Right atrium auricular region (tissue), 2 donors: Measurements from ENCODE around the gene ADAMTS4. TPM values are rescaled to one million over a fixed set of nuclear protein-coding genes. Genes with fewer than 3 reads are reported as not detected.
A peak's percentile ranks its signal among the peaks of the same experiment; 100 is the strongest.

Experiments used
- DNase-seq: peaks from one replicate; pipeline ENCODE4 v3.0.0-alpha.2; 2019; ENCODE audit warnings: low spot score
- H3K27ac ChIP-seq, 2 donors: fragments of 200-600 bp; sonication (generic); 1 replicate in 1 of 2; 2 replicates in 1 of 2; pipeline ENCODE4 v1.5.1; 2016 to 2019
- H3K27me3 ChIP-seq, 2 donors: fragments of 200-600 bp; sonication (generic); one replicate each; pipeline versions ENCODE4 v1.5.1 to v1.6.0; 2017 to 2019
- H3K36me3 ChIP-seq: fragments of 200-600 bp; sonication (generic); one replicate; pipeline ENCODE4 v1.5.1; 2016
- H3K4me1 ChIP-seq, 2 donors: fragments of 200-600 bp; sonication (generic); one replicate each; pipeline versions ENCODE4 v1.5.1 to v1.6.0; 2017 to 2019
- H3K4me3 ChIP-seq, 2 donors: fragments of 200-600 bp; sonication (generic); 1 replicate in 1 of 2; 2 replicates in 1 of 2; pipeline ENCODE4 v1.5.1; 2017 to 2019; ENCODE audit warnings: mild to moderate bottlenecking in 1 of 2, moderate library complexity in 1 of 2
- H3K9me3 ChIP-seq, 2 donors: fragments of 200-600 bp; sonication (generic); one replicate each; pipeline ENCODE4 v1.5.1; 2019
- total RNA-seq, 2 donors: library from RNA; depleted of rRNA; stranded (reverse); fragments of >200 nt; gene quantifications; one replicate each; pipeline ENCODE4 v1.1.0, GENCODE V29; 2016
- TF ChIP-seq, protein P1 (sequence below), 2 donors: fragments of 200-600 bp; sonication (generic); IDR thresholded peaks; one replicate each; pipeline ENCODE4 v1.5.1; 2019; ENCODE audit warnings: antibody characterized with exemption in 2 of 2

ADAMTS4 gene
- total RNA-seq, 2 donors from 2014 or later, result 12.6 to 19.5 TPM

DNA sequence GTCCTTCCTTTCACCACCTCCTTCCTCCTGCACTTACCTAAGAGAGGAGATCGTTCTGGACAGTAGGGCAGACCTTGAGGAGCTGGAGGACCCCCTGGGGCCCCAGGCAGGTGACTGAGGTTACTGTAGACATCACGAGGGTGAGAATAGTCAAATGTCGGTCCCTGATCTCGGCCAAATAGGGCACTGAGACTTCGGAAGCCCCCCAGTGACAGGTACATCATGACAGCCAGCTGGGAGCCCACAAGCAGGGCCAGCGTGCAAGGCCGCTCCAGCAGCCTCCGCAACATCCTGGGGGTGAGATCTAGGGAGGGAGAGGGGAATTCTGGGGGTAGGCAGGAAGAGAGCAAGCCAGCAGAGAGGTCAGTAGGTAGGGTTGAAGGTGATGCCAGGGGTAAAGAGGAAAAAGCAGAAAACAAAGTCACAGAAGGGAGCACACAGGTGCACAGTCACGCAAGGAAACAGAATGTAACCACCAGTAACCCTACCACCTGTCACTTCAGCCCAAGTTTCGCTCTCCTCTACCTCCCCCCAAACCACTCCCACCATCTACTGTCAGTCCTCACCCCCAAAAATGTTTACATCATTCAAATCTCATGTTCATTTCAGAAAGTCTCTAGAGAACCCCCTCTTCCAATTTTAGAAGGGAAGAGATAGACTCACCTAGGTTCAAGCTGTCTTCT is 22.9 kb downstream of the ADAMTS4 start:
- no peaks in the 10 kb centered on the region for H3K27me3 ChIP-seq
- peaks cover 3 to 32% of the 10 kb centered on the region in 2 donors for H3K4me1 ChIP-seq
- H3K27ac ChIP-seq, result peak overlapping the region; percentile 86 to 89
- no peak for DNase-seq
- peak overlapping the region in 1 of 2 donors; percentile 77 for H3K4me3 ChIP-seq
- TF ChIP-seq, protein P1, sequence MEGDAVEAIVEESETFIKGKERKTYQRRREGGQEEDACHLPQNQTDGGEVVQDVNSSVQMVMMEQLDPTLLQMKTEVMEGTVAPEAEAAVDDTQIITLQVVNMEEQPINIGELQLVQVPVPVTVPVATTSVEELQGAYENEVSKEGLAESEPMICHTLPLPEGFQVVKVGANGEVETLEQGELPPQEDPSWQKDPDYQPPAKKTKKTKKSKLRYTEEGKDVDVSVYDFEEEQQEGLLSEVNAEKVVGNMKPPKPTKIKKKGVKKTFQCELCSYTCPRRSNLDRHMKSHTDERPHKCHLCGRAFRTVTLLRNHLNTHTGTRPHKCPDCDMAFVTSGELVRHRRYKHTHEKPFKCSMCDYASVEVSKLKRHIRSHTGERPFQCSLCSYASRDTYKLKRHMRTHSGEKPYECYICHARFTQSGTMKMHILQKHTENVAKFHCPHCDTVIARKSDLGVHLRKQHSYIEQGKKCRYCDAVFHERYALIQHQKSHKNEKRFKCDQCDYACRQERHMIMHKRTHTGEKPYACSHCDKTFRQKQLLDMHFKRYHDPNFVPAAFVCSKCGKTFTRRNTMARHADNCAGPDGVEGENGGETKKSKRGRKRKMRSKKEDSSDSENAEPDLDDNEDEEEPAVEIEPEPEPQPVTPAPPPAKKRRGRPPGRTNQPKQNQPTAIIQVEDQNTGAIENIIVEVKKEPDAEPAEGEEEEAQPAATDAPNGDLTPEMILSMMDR (IDR thresholded peaks at IDR 0.05), result no peak
- no peaks in the 10 kb centered on the region for H3K9me3 ChIP-seq
- H3K36me3 ChIP-seq, result peaks cover 50% of the 10 kb centered on the region

DNA sequence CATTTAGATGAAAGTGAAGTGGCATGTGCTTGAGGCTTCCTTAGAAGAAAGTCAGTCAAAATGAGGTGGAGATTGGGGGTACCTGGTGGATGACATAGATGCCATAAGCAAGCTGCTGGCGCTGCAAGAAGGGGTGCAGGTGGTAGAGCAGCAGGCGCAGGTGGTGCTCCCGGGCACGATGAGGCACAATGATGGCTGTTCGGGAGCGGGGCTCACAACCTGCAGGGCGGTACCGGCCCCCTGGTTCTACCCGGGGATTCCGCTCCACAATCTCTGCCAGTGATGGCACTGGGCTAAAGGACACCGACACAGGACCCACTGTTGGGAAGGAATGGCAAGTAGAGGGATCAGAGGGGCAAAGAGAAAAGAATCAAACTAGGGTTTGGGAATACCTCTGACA is 23.9 kb downstream of the ADAMTS4 start:
- Histone ChIP-seq H3K4me3 (no peak overlapping the region), H3K27me3 (no peaks in the 10 kb centered on the region), H3K4me1 (peaks cover 3 to 32% of the 10 kb centered on the region in 2 donors), H3K9me3 (no peaks in the 10 kb centered on the region), H3K27ac (no peak overlapping the region), H3K36me3 (peaks cover 60% of the 10 kb centered on the region)
- TF ChIP-seq, protein P1 (IDR thresholded peaks at IDR 0.05), result no peak
- DNase-seq, result no peak

DNA sequence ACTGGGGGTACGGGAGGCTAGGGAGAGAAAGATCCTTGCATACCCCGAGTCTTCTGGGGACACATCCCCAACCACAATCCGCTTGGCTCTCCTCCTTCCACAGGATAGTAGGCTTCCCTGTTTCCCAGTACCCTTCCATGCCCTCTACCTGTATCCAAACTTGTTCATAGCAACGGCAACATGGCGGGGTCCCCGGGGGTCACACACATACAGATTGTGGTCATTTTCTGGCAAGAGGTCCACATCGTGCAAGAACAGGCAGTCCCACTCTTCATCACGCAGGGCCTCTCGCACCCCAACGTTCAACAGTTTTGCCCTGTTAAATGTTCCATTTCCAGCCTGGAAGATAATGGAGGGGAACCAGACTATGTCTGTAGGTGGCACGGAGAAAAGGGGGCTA is 25.1 kb downstream of the ADAMTS4 start:
- Histone ChIP-seq H3K4me1 (peaks cover 3 to 32% of the 10 kb centered on the region in 2 donors), H3K27me3 (no peaks in the 10 kb centered on the region), H3K9me3 (no peaks in the 10 kb centered on the region), H3K36me3 (peaks cover 63% of the 10 kb centered on the region), H3K4me3 (no peak overlapping the region), H3K27ac (peak overlapping the region; percentile 19 to 45)
- DNase-seq, result no peak
- TF ChIP-seq, protein P1 (IDR thresholded peaks at IDR 0.05), result no peak

DNA sequence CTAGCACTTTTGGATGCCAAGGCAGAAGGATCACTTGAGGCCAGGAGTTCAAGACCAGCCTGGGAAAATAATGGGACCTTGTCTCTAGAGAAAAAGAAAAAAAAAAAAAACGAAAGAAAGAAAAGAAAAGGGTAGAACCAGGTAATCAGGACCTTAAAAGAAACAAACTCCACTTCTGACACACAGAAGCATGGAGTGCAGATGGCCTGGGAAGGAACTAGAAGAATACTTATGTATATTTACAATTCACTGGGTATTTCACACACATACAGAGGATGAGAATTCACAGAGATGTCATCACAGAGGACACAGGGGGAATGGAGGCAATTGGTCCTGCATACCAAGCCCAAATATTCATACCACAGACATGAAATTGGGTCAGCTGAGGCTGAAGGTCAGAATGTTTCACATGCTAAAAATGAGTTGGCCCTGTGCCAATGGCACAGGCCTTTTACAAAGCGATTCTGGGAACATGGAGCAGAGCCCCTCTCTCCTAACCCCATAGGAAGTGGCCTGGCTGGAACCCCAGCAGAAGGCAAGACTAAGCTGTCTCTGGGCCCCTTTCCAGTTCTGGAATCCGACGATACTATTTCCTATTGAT is 26.0 kb downstream of the ADAMTS4 start:
- Histone ChIP-seq H3K27ac (peak overlapping the region; percentile 19 to 45), H3K36me3 (peaks cover 63% of the 10 kb centered on the region)
- no peak for DNase-seq

DNA sequence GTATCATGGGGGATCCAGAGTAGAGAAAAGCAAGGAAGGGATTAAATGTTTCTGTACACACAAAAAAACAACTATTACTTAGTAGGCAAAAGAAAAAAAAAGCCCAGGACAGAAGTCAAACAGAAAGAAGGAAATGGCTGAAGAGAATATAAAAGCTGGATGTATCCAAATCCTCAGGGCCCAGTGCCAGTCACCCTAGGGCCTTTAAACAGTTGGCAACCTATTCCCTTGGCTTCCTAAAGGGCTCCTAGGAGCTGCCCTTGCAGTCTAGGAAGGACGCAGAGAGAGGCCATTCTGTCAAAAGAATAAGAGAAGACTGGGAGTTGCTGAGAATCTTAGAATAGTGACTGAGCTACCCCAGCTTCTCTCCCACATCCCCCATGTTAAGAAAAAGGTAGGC is 26.5 kb downstream of the ADAMTS4 start:
- Histone ChIP-seq H3K4me3 (no peak overlapping the region), H3K27ac (peak overlapping the region; percentile 19 to 45), H3K9me3 (no peaks in the 10 kb centered on the region), H3K36me3 (peaks cover 63% of the 10 kb centered on the region), H3K27me3 (no peaks in the 10 kb centered on the region), H3K4me1 (peaks cover 3 to 28% of the 10 kb centered on the region in 2 donors)
- TF ChIP-seq, protein P1 (IDR thresholded peaks at IDR 0.05), result no peak
- DNase-seq, result no peak

More for the DNA sequence above, 26.0 kb downstream of the ADAMTS4 start:
- Histone ChIP-seq H3K27me3 (no peaks in the 10 kb centered on the region), H3K4me3 (no peak overlapping the region), H3K9me3 (no peaks in the 10 kb centered on the region), H3K4me1 (peaks cover 3 to 31% of the 10 kb centered on the region in 2 donors)
- TF ChIP-seq, protein P1 (IDR thresholded peaks at IDR 0.05), result no peak
